LoVo (cell line): ENCODE data around the gene HID1.

Source experiments
- DNase-seq: peaks from one replicate; pipeline ENCODE4 v3.0.0-alpha.2; 2016; ENCODE audit warnings: low spot score

The HID1 gene

GRCh38 chr17:74964988-74965622 lies 7.5 kb downstream of the HID1 start:
- no peak for DNase-seq

- DNase-seq = no peak
Measured at GRCh38 chr17:74964246-74964761, 8.3 kb downstream of the HID1 start.

GRCh38 chr17:74963656-74964055 lies 8.9 kb downstream of the HID1 start:
- no peak for DNase-seq

- DNase-seq = no peak
Measured at GRCh38 chr17:74962622-74963394, 9.8 kb downstream of the HID1 start.

- DNase-seq = peak; percentile 82
Measured at GRCh38 chr17:74961657-74962350, 10.8 kb downstream of the HID1 start.

GRCh38 chr17:74960570-74961342 lies 11.8 kb downstream of the HID1 start:
- DNase-seq = no peak

GRCh38 chr17:74959826-74960515 lies 12.6 kb downstream of the HID1 start:
- DNase-seq = no peak

- DNase-seq = peak; percentile 62
Measured at GRCh38 chr17:74957935-74958740, 14.4 kb downstream of the HID1 start.

GRCh38 chr17:74956093-74956492 lies 16.5 kb downstream of the HID1 start:
- DNase-seq = no peak

- DNase-seq = no peak
Measured at GRCh38 chr17:74954665-74955421, 17.7 kb downstream of the HID1 start.

GRCh38 chr17:74954115-74954514 lies 18.4 kb downstream of the HID1 start:
- no peak for DNase-seq

- no peak for DNase-seq
Measured at GRCh38 chr17:74953134-74953687, 19.3 kb downstream of the HID1 start.

GRCh38 chr17:74952431-74953133 lies 20.0 kb downstream of the HID1 start:
- no peak for DNase-seq

GRCh38 chr17:74951680-74952421 lies 20.7 kb downstream of the HID1 start:
- DNase-seq = no peak

- DNase-seq = no peak
Measured at GRCh38 chr17:74951065-74951464, 21.5 kb downstream of the HID1 start.

- DNase-seq = no peak
Measured at GRCh38 chr17:74950207-74950606, 22.4 kb downstream of the HID1 start.

- DNase-seq = no peak
Measured at GRCh38 chr17:74949455-74950115, 23.0 kb downstream of the HID1 start.
